Cerebellar cortex (tissue), 1 donor: ENCODE measurements around the gene PNLDC1.
"Not testable (repeated sequence)": the region's sequence is repeated elsewhere in the genome, so short reads cannot be mapped to it uniquely, and the experiment has no call there.

Experiments used
- DNase-seq: peaks from one replicate; pipeline ENCODE4 v3.0.0-alpha.2; 2015; ENCODE audit warnings: low spot score

The PNLDC1 gene

GRCh38 chr6:159849851-159850250, 49.8 kb downstream of the PNLDC1 start:
- not testable (repeated sequence) for DNase-seq

GRCh38 chr6:159852877-159853276, 52.8 kb downstream of the PNLDC1 start:
- DNase-seq: no peak

- no peak for DNase-seq
Measured at GRCh38 chr6:159853754-159854153, 53.7 kb downstream of the PNLDC1 start.

GRCh38 chr6:159854959-159855358, 54.9 kb downstream of the PNLDC1 start:
- no peak for DNase-seq

- no peak for DNase-seq
Measured at GRCh38 chr6:159858259-159858658, 58.2 kb downstream of the PNLDC1 start.

GRCh38 chr6:159860482-159860881, 60.4 kb downstream of the PNLDC1 start:
- no peak for DNase-seq

- DNase-seq: no peak
Measured at GRCh38 chr6:159862103-159862502, 62.0 kb downstream of the PNLDC1 start.

GRCh38 chr6:159863341-159863740, 63.3 kb downstream of the PNLDC1 start:
- DNase-seq: peak; percentile 53

- no peak for DNase-seq
Measured at GRCh38 chr6:159865226-159865920, 65.3 kb downstream of the PNLDC1 start.

- no peak for DNase-seq
Measured at GRCh38 chr6:159866286-159867247, 66.5 kb downstream of the PNLDC1 start.
